Measurements from ENCODE around the gene TFCP2L1. TPM values are rescaled to one million over a fixed set of nuclear protein-coding genes. Genes with fewer than 3 reads are reported as not detected.

Gene TFCP2L1
- total RNA-seq, 1 donor, result under 0.01 TPM

DNA sequence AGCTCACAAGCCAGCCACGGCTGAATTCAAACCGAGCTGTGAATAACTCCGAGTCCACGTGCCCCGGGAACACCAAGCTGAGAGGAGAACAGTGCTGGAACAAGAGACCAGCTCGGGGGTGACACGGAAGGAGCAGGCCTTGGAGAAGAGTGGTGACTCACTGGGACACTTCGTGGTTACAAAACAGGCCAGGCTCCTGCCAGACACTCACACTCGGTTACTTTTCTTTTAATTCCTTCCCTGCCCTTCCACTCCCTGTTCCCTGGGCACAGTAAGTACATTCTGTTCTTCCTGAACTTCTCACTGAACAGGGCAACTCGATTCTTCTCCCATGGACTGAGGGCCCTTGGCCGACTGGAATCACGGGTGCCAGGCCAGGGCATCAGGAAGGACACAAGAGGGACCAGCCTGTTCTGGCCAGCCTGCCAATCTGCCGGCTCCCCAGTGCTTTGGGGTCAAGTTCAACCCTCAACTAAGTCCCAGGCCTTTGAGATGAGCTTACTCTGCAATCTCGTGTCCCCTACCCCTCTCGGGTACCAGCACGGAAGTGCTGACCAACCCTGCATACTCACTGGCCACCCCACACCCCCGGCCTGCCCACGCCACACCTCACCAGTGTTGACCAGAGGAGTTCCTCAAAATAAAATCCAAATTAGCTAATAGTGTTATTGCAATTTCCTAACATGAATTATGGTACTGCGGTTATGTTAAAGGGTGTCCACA is 87.5 kb downstream of the TFCP2L1 start:
- peak overlapping the region; percentile 92 for H2AFZ ChIP-seq (ENCODE audit: low read length)
- no peaks in the 10 kb centered on the region for H3K27me3 ChIP-seq (ENCODE audit: insufficient read depth, low read length)
- peak overlapping the region; percentile 56 for H3K27ac ChIP-seq (ENCODE audit: low read depth, low read length)
- H3K9me3 ChIP-seq (ENCODE audit: low read depth, low read length), result no peaks in the 10 kb centered on the region
- H3K4me3 ChIP-seq (ENCODE audit: insufficient read depth, low read length), result peak overlapping the region; percentile 33
- no peaks in the 10 kb centered on the region for H3K36me3 ChIP-seq (ENCODE audit: insufficient read depth, low read length)
- H3K4me2 ChIP-seq (ENCODE audit: insufficient read depth, low read length), result peak overlapping the region; percentile 71
- H4K20me1 ChIP-seq (ENCODE audit: insufficient read depth, low read length), result no peaks in the 10 kb centered on the region
- peaks cover 10% of the 10 kb centered on the region for H3K4me1 ChIP-seq (ENCODE audit: insufficient read depth, low read length)
- no peaks in the 10 kb centered on the region for H3K79me2 ChIP-seq (ENCODE audit: insufficient read depth, low read length)
- peak; percentile 93 for DNase-seq (ENCODE audit: insufficient read length, low spot score, missing footprints)
- TF ChIP-seq CTCF (IDR thresholded peaks at IDR 0.05; ENCODE audit: extremely low read depth, low read depth, low read length), result no peak

DNA sequence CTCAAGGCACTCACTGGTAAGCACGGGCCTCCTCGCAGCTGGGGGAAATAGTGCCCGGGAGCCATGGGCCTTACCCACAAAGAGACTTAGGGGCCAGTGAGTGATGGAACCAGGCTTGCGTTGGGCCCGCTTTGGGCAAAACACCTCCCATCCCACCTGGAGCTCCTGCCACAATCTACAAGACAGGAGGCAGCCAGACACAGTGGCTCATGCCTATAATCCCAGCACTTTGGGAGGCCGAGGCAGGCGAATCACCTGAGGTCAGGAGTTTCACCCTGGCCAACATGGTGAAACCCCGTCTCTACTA is 88.2 kb downstream of the TFCP2L1 start:
- no peaks in the 10 kb centered on the region for H4K20me1 ChIP-seq (ENCODE audit: insufficient read depth, low read length)
- H3K27ac ChIP-seq (ENCODE audit: low read depth, low read length), result no peak overlapping the region
- no peaks in the 10 kb centered on the region for H3K79me2 ChIP-seq (ENCODE audit: insufficient read depth, low read length)
- no peak overlapping the region for H3K4me3 ChIP-seq (ENCODE audit: insufficient read depth, low read length)
- H3K9me3 ChIP-seq (ENCODE audit: low read depth, low read length), result no peaks in the 10 kb centered on the region
- H3K4me2 ChIP-seq (ENCODE audit: insufficient read depth, low read length), result no peak overlapping the region
- H3K36me3 ChIP-seq (ENCODE audit: insufficient read depth, low read length), result no peaks in the 10 kb centered on the region
- H3K4me1 ChIP-seq (ENCODE audit: insufficient read depth, low read length), result peaks cover 10% of the 10 kb centered on the region
- H2AFZ ChIP-seq (ENCODE audit: low read length), result no peak overlapping the region
- H3K27me3 ChIP-seq (ENCODE audit: insufficient read depth, low read length), result no peaks in the 10 kb centered on the region
- DNase-seq (ENCODE audit: insufficient read length, low spot score, missing footprints), result no peak
- TF ChIP-seq CTCF (IDR thresholded peaks at IDR 0.05; ENCODE audit: extremely low read depth, low read depth, low read length), result no peak

- no peak for TF ChIP-seq CTCF (IDR thresholded peaks at IDR 0.05; ENCODE audit: extremely low read depth, low read depth, low read length)
- Histone ChIP-seq H3K4me3 (ENCODE audit: insufficient read depth, low read length) (no peak overlapping the region), H3K27me3 (ENCODE audit: insufficient read depth, low read length) (no peaks in the 10 kb centered on the region), H4K20me1 (ENCODE audit: insufficient read depth, low read length) (no peaks in the 10 kb centered on the region), H3K4me1 (ENCODE audit: insufficient read depth, low read length) (peaks cover 10% of the 10 kb centered on the region), H3K9me3 (ENCODE audit: low read depth, low read length) (no peaks in the 10 kb centered on the region), H3K4me2 (ENCODE audit: insufficient read depth, low read length) (no peak overlapping the region), H3K36me3 (ENCODE audit: insufficient read depth, low read length) (no peaks in the 10 kb centered on the region), H2AFZ (ENCODE audit: low read length) (no peak overlapping the region), H3K79me2 (ENCODE audit: insufficient read depth, low read length) (no peaks in the 10 kb centered on the region), H3K27ac (ENCODE audit: low read depth, low read length) (no peak overlapping the region)
- no peak for DNase-seq (ENCODE audit: insufficient read length, low spot score, missing footprints)
Observed at GRCh38 chr2:121196132-121196848, 88.7 kb downstream of the TFCP2L1 start.

GRCh38 chr2:121195036-121195435 is 90.0 kb downstream of the TFCP2L1 start:
- Histone ChIP-seq H3K36me3 (ENCODE audit: insufficient read depth, low read length) (no peaks in the 10 kb centered on the region), H3K27ac (ENCODE audit: low read depth, low read length) (no peak overlapping the region), H2AFZ (ENCODE audit: low read length) (no peak overlapping the region), H4K20me1 (ENCODE audit: insufficient read depth, low read length) (no peaks in the 10 kb centered on the region), H3K27me3 (ENCODE audit: insufficient read depth, low read length) (no peaks in the 10 kb centered on the region), H3K9me3 (ENCODE audit: low read depth, low read length) (no peaks in the 10 kb centered on the region), H3K4me1 (ENCODE audit: insufficient read depth, low read length) (peaks cover 10% of the 10 kb centered on the region), H3K4me3 (ENCODE audit: insufficient read depth, low read length) (no peak overlapping the region), H3K4me2 (ENCODE audit: insufficient read depth, low read length) (no peak overlapping the region), H3K79me2 (ENCODE audit: insufficient read depth, low read length) (no peaks in the 10 kb centered on the region)
- TF ChIP-seq CTCF (IDR thresholded peaks at IDR 0.05; ENCODE audit: extremely low read depth, low read depth, low read length), result no peak
- no peak for DNase-seq (ENCODE audit: insufficient read length, low spot score, missing footprints)
